ENCODE results near the gene SP140.
A peak's percentile ranks its signal among the peaks of the same experiment; 100 is the strongest.

The SP140 gene

GRCh38 chr2:230225486-230225885 is at the start of gene SP140:
SP140 (plus strand) TSS chr2:230225736; CDS start chr2:230225845, 109 bp downstream.
- DNase-seq (ENCODE audit: low read depth), result no peak

GRCh38 chr2:230176996-230177395 is 48.5 kb upstream of the SP140 start:
- no peak for DNase-seq (ENCODE audit: low read depth)

DNA sequence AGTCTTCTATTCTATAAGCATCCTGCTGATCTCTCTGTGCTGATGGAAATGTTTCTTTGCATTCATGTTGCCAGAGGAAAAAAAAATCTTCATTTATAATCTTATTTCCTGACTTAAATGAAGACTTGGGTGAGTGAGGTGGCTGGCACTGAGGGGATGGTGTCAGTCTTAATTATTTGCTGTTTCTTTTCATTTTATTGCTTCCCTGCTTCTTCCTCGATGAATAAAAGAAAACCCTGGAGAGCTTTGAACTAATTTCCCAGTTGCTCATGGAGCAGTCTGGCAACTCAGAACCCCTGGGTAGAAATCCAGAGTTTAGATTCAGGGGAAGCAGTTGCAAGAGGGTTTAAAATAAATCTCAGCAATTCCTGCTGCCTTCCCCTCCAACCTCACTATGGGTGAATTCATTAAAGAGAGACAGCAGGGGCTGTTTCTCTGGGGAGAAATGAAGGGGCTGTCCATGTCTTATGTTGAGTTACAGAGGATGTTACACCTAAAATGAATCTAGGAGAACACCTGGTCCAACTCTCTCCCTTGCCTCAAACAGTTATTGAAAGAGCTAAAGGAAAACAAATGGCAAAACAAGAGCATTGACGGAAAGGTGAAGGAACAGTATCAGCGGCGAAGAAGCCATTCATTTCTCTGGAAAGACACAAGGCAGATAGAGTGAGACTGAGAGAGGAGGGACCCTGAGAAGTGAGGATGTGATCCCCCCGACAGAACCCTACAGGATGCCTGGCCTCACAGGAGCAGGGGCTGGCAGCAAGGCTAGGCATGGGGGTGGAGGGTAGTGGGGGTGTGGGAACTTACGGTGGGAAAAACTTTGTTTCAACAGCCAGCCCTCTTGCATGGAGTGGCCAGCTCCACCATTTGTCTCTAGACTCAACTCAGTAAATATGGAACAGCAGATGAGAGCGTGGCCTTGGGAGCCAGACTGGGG is 46.7 kb upstream of the SP140 start:
- no peak for DNase-seq (ENCODE audit: low read depth)

DNA sequence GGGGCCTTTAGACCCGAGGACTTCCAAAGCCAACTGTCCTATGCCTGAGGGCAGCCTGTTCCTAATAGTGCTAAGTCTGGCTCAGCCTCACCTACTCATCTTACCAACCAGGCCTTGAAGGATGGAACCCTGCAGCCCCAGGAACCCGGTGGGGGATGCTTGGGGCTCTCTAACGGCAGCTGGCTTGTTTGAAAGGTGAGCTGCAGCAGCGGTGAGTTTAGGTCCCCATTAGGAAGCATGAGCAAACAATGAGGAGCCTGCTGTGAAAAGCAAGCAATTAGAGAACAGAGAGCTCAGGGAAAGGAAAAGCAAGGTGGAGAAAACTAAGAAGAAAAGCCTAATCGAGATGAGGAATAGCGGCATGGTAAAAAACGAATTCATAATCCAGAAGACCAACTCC is 45.6 kb upstream of the SP140 start:
- no peak for DNase-seq (ENCODE audit: low read depth)

DNA sequence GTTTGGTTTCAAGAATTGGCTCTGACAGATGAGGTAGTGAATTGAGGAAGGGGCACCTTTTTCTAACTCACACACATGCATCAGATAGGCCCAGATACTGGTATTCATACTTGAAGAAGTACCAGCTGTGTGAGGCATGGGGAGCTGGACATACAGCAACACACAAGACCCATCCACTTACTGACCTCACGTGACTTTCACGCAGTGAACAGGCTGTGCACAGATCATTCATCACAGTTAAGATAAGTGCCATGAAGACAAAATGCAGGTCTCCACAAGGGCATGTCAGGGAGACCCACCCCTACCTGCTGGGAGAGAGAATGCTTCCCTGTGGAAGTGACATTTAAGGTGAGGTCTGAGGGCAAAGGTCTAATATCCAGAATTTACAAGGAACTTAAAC is 44.3 kb upstream of the SP140 start:
- no peak for DNase-seq (ENCODE audit: low read depth)

DNA sequence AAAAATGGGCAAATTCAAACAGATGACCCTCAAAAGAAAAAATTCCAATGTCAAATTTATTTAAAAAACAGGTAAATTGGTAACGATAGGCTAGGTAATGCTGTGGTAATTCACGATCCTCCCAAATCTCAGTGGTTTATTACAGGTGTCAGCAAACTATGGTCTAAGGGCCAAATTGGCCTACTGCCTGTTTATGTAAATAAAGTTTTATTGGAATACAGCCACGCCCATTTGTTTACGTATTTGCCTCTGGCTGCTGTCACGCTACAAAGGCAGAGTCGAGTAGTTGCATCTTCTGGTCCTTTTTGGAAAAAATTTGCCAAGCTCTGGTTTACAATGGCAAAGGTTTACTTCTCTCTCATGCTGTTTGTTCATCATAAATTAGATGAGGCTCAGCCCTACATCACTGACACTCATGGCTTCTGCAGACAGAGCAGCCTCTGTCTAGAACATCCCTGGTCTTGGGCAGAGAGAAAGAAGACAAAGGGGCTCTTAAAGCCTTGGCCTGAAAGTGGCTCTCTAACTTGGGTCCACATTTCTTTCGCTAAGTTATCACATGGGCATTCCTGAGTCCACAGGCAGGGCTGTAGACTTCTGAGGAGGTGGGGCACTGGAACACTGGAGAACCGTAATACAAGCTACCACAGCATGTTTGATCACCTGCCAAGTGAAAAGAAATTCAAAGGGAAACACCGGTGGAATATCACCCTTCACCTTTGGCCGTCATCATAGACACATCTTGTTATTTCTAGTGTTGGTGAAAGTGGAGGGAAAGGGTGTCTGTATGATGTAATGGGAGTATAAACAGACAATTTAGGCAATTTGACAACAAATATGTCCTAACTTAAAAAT is 40.6 kb upstream of the SP140 start:
- DNase-seq (ENCODE audit: low read depth), result peak; percentile 41

- DNase-seq (ENCODE audit: low read depth), result no peak
Measured at GRCh38 chr2:230202430-230203109, 23.0 kb upstream of the SP140 start.

DNA sequence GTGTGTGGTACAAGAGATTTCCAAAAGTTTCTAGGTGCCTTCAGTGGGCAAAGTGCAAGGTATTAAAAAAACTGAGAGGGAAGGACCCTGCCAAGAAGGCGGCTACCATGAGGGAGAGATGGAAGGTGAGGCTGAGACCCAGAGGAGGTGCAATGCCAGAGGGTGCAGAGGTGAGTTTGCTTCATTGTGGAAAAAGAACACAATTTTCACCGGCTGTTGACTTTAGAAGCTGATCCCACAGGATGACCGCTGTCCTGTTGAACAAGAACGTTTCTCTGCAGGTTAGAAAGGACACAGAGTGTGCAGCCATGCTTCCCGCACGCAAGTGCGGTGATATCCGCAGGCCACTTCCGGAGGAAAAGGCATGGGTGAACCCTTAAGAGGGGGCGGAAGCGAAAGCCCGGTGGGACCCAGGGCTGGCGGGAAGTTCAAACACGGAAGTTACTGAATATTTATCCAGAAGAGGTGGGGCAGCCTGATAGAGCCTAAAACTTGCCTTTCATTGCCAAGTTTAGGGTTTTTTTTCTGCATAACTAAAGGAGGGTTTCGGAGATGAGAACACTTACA is 22.3 kb upstream of the SP140 start:
- no peak for DNase-seq (ENCODE audit: low read depth)

GRCh38 chr2:230205034-230205433 is 20.5 kb upstream of the SP140 start:
- no peak for DNase-seq (ENCODE audit: low read depth)

GRCh38 chr2:230205721-230206120 is 19.8 kb upstream of the SP140 start:
- DNase-seq (ENCODE audit: low read depth), result no peak

GRCh38 chr2:230208576-230208975 is 17.0 kb upstream of the SP140 start:
- DNase-seq (ENCODE audit: low read depth), result no peak

DNA sequence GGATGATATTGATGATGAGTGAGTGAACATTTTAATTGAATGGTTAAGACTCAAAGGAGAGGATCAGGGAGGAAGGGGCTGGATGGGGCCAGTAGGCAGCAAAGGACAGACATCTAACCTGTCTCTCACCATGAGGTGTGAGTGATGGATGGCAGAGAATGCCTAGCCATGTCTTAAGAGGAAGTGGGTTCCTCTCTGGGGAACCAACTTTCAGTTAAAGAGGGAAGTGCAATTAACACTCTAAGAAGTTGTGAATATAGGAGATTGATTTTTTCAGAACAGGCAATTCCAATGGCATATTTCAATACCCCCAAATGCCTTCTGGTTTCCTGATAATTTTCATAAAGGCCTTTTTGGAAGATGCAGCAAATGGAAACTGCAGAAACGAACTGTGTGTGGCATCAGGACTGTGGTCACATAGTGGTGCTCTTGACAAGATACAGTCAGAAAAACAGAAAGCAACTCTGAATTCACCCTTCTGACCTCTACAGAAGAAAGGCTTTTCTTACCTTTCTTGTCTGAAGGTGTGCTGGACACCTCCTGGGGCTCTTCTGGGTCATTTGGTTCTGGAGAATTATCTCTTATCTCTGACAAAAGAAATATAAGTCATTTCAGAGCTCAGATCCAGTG is 16.0 kb upstream of the SP140 start:
- no peak for DNase-seq (ENCODE audit: low read depth)

GRCh38 chr2:230216489-230216888 is 9.0 kb upstream of the SP140 start:
- DNase-seq (ENCODE audit: low read depth), result no peak

DNA sequence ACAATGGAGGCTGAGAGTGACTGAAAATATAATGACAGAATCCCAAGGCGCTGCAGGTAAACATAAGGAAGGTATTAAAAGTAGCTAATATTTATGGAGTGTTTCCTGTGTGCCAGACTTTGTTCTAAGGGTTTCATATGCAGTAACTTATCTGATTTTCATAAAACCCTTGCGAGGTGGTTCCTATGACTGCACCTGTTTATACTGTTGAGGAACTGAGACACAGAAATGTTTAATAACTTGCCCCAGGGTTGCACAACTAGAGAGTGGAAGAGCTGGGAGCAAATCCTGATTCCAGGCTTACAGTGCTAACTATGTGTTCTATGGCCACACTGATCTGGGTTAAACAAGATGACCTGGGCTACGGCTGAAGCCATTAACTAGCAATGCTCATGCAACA is 8.1 kb upstream of the SP140 start:
- DNase-seq (ENCODE audit: low read depth), result no peak

DNA sequence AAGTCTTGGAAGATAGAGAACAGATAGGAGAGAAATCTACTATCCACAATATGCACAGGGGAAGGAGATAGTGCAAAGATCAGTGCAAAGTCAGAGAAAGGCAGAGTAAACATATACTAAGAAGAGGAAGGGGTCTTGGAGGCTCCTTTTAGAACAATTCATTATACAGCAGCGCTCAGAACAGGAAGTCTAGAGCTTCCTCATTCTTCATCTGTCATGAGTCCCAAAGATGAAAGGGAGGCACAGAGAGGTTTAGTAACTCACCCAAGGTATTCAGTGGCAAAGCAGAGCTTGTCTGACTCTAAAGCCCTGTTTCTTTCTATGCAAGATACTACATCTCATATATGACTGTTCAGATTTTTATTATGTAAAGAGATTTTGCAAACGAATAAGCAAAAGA is 7.1 kb upstream of the SP140 start:
- DNase-seq (ENCODE audit: low read depth), result no peak

DNA sequence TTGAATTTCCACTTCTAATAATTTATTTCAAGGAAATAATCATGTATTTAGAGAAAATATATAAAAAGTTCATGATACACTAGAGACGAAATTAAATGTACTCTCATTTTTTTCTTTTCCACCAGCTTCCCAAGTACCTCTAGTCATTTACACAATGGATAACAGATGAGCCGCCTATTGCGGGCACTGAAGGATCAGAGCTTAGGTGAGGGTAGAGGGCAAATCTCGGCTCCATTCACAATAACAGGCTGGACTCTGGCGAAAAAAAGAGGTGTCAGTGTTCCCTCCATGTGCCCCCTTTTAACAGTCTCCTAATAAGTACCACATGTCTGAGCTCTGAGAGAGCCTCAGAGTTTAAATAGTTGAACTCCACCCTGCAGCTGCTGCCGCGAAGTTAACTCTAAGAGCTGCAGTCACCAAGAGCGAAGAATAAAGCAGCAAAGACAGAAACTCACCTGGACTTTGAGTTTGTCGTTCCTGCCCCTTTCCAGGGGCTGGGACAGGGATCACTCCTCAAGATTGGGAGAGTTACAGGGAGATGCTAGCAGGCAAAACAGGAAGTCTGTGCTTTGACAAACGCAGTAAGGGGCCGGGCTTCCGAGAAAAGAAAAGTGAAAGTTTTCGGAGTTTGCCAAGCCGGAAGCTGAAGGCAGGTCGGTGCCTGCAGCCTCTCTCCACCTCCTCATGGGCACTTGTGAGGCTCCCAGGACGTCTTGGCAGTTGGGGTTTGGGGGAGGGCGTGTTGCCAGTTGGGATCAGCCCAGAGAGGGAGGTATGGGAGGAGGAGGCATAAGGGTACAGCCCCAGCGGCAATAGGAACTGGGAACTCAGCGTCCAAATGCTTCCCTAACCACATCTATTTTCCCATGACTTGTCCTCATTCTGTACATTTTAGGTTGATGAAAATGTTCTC is 5.9 kb upstream of the SP140 start, which contains the start of gene SP110:
SP110 (minus strand) TSS at position 566 of the 913 bp plus-strand sequence. CDS start 3,057 bp downstream, outside the sequence.
- peak; percentile 99 for DNase-seq (ENCODE audit: low read depth)

DNA sequence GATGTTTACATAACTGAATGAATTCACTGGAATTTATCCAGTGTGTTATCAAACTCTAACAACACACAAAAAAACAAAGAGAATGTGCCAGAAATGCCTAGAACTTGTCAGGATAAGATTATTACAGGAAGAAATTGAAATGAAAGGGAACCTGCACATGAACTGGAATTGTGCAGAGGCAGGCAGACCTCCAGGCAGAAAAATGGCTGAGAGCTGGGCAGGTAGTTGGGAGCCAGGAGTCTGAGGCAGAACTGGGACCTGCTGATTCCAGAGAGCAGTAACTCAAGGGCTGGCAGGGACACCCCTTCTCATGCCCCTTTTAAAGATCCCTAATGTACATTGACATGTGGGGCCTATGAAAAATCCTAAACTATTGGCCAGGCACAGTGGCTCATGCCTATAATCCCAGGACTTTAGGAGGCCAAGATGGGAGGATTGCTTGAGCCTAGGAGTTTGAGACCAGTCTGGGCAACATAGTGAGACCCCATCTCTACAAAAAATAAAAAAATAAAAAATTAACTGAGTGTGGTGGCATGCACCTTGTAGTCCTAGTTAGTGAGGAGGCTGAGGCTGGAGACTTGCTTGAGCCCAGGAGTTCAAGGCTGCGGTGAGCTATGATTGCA is 5.1 kb upstream of the SP140 start:
- DNase-seq (ENCODE audit: low read depth), result no peak

DNA sequence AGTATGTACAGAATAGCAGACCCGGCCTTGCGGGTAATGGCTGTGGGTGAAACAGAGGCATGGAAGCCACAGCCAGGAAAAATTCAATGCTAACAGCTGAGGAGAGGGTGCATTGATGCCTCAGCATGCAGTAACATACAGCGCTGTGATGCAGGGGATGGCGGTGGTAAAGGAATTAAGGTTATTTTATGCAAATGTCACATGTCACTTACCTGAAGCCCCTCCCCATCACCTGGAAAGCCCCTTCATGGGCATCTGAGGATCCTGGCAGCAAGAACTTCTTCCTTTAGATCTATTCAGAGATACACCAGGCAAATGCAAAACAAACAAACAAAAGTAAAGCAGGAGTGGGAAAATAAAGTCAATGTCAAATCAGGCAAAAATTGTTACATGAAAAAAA is 4.0 kb upstream of the SP140 start:
- DNase-seq (ENCODE audit: low read depth), result no peak

DNA sequence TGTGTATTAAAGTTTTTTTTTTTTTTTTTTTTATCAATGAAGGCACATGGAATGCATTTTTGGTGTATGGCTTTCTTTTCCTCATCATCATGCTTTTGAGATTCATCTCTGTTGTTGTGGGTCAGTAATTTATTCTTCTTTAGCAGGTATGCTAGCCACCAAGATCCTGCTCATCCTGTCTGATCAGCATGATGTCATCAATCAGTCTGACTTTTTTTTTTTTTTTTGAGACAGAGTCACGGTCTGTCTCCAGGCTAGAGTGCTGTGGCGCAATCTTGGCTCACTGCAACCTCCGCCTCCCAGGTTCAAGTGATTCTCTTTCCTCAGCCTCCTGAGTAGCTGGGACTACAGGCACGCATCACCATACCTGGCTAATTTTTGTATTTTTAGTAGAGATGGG is 2.7 kb upstream of the SP140 start:
- peak; percentile 61 for DNase-seq (ENCODE audit: low read depth)

DNA sequence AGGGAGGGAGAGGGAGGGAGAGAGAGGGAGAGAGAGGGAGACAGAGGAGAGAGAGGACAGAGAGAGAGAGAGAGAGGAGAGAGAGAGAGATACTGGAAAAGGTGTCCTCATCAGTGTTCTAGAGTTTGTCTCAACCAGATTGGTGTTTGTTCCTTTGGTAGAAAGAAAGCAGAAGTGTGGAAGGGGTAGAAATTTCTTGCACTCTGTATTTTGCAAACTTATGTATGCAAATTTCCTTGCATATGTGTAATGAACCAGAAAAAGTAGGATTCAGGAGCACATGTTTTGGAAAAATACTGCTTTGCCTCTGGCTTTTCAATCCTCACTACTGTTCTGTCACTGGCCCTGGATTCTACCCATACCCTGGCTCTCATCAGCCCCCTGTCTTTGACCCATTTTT is 1.1 kb upstream of the SP140 start:
- no peak for DNase-seq (ENCODE audit: low read depth)
